Activated CD8-positive, alpha-beta memory T cell treated with anti-CD3 and anti-CD28 coated beads, Interleukin-2, amount 50 U/mL, for 24 hours (primary cell): ENCODE data around the gene ARHGAP15.

Source experiments
- DNase-seq: peaks from one replicate; pipeline ENCODE4 v3.0.0-alpha.2; 2020; ENCODE audit errors: extremely low read depth

Gene ARHGAP15

DNA sequence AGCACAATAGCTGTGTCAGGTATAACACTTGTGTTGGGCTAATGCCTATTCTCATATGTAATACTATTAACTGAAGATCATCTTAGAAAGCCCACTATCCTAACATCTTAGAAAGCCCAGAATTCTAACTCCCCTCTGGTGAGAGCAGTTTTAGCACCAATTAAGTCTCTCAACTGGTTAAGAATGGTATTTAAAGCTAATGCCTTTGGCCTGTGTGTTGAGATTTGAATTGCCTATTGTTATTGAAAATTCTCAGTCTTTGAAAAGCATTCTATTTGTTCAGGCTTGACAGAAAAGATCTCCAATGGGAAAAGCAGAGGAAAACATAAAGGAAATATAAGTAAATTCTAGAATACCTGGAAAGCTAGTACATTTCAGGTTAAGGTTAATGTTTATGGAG lies 352.5 kb downstream of the ARHGAP15 start:
- DNase-seq = no peak

DNA sequence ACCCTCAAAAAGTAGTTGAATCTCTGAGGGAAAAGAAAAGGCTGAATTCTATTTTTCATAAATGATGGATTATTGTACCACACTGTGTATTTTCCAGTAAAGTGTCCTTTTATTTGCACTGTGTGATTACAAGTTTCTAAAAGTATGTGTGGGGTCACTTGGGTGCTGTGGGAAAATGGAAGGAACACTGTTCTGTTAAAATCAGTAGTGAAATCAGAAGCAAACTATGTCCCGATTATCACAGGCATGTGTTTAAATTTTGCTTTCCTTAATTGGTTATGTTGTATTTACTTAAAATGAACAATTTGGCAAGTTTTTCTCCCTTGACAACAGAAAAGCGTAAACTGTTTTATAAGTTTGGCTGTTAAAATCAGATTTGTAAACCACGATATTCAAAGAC lies 353.1 kb downstream of the ARHGAP15 start:
- no peak for DNase-seq

DNA sequence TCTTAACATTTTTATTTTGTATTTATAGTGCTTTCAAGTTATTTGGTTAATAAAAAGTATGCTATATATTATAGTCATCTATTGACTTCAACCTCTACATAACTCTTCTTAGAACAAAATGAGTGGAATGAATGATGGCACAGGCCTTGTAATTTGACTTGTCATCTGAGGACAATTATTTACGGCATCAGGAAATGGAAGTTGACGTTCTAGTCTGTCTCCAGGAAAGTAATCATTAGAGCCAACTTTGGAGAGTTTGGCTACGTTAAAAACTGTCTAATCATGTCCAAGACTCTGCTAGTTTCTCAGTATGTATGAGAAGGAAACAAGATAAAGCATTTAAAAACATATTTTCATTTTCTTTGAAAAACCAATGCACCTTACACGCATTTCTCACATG lies 353.6 kb downstream of the ARHGAP15 start:
- DNase-seq = no peak

DNA sequence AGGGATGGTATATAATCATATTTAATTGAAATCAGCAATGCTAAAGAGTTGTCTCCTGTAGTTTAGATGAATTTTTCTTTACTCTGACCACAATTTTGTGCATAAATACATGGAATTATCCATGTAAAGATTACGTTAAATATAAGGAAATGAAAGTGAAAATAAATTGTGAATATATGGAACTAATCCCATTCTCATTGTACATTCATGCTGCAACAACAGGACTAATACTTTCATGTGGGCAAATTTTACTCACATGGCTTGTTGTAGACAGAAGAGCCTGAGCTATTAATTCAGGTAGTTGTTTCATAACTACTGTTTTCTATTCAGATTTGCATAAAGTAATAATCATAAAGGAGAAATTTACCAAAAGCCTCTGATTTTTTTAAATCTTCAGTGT lies 357.8 kb downstream of the ARHGAP15 start:
- no peak for DNase-seq

DNA sequence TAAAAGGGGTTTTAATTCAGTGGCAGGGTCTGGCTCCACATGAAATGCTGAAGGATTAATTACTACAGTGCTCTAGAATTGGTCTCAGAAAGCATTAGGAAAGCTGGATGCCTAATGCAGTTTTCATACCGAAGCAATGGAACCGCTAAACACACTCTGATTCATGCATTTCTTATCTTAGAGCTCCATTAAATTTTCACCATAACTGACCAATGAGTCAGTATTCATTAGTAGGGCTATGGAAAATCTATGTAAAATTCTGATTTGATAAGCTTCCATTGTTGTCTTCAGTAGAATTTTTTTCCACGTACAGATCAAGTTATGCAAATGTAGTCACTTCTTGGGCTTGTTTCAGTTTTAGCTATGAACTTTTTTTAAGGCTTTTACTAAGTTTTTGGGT lies 359.9 kb downstream of the ARHGAP15 start:
- no peak for DNase-seq

DNA sequence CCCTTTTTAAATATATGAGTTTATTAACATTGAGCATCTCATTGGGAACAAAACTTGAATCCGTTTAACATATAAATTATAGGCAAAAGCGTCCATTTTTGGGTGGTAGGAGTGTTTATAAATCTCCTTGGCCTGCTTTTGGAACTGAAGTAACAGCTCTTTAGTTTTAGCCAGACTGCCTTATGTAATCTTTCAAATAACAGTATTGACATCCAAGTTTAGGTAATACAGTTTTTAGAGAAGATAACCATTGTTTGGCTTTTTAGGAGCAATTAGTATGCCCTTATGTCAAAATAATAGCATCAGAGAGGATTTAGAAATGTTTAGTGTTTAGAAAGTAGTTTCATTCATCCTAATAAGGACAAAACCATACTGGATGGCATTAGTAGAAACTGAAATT lies 361.9 kb downstream of the ARHGAP15 start:
- no peak for DNase-seq

DNA sequence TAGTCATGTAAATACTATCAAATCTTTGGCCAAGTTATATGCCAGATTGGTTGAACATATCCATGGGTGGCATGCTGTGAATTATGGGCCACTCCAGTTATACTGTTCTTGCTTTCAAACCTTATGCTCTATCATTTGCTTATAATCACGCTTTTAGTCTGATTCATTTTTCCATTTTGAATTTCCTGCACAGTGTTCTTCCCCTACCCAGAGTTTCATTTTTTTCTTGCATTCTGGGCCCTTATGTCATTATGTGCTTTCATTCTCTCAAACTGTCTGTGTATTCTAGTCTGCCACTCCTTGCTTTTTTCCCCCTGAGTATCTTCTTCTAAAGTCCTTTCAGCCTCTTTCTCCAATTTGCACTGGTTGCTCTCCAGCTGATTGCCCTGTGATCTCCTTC lies 364.1 kb downstream of the ARHGAP15 start:
- DNase-seq = no peak

DNA sequence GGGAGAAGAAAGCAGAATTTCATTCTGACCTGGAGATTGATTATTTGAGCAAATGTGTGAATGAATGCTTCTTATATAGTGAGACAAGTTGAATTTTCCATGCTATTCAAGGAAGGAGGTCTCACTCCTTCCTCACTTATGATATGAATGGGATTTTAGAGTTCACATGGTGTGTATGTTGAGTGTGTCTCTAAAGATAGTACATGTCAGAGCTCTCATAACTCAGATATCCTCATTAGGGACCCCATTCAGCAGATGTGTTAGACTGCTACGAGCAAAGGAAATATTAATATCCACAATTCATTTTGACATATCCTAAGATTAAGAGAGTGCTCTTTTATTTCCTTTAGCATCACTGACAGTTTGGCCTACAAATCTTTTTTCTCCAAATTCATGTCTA lies 368.5 kb downstream of the ARHGAP15 start:
- DNase-seq = no peak

DNA sequence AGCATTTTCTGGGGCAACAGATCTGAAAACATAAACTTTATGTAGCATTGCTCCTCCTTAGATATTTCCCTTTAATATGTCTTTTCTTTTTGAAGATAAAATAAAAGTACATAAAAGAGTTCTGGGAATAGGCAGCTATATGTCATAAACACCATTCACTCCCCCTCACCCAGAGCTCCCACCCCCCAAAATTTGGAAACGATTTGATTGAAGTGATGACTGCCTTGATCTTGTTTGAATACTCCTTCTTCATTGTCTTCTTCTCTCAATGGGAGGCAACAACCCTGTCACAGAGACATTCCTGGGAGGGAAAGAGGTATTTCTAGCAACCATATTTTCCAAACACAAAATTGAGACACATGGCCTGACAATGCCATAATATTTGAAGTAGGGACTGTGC lies 369.3 kb downstream of the ARHGAP15 start:
- no peak for DNase-seq

DNA sequence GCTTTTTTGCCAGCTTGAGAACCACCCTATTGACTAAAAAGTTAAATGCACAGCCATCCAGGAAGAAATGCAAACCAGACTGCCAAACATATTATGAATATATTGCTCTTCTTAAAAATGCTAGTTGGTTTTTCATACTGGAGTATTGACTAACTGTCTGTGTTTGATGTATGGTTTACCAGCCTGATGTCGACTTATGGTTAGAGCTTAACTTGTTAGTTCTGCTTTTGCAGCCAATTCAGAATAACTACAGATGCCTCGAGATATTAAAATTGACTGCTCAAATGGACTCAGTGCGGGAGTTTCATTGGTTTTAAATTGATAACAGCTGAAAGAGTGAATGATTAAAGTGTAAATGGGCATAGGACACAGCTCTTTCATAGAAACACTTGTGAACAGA lies 369.8 kb downstream of the ARHGAP15 start:
- DNase-seq = no peak

DNA sequence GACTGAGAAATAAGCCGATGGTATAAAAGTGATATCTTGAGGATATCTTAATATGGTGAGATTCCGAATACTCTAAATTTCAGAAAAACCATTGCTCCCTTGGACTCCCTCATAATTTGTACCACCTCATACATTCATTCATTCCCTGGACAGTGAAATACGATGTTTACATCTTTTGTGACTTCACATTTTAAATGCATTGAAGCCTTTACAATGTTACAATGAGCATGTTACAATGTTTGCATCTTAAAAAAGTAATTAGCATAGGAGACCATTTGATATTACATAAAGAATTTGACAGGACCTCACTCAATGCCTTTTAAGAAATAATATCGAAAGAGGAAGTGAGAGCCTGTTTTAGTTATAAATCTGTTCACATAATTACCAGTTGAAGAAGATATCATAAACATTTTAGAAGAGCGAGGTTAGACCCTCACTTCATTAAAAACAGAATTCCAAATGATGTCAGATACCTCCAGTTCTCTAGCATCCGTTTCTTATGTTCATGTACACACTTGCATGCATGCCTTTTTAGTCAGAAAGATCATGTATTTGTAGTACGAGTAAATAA lies 372.0 kb downstream of the ARHGAP15 start:
- DNase-seq = no peak

DNA sequence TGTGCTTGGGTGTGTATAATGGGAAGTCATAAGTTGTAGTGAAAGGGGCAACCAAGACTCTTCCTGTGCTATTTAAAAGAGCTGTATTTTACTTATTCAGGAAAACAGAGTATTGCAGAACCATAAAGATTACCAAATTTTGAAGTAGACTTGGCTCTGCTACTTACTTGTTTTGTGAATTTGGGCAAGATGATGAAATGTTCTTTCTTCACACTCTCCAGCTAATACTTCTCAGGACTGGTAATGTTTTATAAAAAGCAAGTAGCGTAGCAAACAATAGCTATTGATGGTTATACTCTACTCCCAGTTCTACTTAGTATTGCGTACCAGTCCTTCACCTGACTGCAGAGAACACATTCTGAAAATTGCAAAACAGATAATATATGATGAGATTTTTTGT lies 374.1 kb downstream of the ARHGAP15 start:
- DNase-seq = no peak

DNA sequence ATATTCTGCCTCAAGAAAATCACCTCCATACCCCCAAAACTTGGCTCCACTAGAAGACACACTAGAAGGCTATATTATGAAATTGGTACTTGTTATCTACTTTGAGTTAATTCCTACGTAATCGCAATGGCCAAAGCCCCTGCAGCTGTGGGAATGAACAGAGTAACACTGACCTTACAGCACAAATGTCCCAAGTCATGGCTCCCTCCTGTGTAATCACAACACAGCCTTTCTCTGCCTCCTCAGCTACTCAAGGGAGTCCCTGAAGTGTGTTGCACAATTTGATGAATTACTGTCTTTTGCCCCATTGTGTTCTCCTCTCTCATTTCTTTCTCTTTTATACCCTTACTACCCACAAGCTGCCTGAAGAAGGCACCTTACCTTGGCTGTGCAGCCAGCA lies 375.2 kb downstream of the ARHGAP15 start:
- DNase-seq = no peak

DNA sequence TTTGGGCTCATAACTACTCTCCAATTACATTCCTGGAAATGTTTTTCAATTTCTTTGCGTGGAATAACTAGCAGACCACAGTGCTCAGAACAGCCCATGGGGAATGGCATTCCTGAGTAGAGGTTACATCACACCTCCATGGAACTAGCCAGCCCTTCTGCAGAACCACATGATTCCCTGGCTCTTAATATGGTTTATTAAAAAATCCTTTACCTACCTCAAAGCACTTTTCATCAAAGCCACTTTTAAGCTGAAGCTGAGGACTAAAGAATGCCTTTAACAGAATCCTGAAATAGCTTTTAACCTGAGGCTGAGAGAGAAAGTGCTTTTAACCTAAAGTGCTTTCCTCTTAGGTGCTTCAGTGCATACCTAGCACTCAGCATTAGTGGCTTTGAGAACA lies 376.3 kb downstream of the ARHGAP15 start:
- DNase-seq = no peak

DNA sequence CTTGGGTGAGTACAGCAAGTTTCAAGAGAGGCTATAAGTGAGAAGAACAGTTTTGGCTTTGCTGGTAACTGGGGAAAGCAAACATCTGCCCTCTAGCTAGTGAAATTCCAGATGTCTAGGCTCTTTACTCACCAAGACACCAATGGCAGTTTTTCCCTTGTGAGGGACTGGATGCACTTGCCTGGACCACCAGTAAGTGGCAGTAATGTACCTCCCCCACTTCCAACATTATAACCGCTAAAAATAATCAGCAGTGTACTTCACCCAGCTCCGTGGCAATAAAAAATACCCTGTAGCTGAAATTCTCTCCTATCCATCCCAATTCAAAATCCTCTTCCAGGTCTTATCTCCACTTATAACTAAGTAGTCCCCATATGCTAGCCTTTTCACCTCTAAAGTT lies 383.9 kb downstream of the ARHGAP15 start:
- DNase-seq = no peak

DNA sequence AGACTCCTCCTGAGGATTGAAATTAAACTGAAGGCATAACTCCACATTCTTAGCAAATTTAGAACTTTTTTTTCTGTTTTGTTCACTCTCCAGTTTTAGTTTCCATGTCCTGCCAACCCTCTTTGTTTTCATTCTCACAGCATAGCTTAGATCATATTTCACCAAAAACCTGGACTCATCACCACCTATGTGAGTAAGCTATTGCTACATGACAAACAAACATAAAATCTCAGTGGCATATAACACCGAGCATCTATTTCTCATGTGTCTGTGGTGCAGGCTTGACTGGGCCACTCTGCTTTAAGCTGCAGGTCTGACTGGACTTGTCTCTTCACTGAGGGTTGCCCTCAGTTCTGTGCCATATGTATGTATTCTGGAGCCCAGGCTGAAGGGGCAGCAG lies 385.2 kb downstream of the ARHGAP15 start:
- no peak for DNase-seq

DNA sequence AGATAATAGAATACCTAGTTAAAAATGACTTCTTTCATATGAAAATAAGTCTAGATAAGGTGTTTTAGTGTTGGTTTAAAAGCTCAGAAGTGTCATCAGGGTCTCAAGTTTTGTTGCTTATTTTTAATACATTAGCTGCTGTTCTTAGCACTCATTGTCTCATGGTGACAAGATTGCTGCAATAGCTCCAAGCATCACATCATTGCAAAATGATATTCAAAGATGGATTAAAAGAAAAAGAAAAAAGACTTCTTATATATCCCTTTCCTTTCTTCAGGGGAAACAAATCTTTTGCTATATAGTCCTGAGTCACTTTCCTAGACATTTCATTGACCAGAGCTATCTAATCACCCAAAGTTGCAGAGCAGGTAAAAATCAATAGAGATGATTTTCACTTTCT lies 386.1 kb downstream of the ARHGAP15 start:
- DNase-seq = no peak

DNA sequence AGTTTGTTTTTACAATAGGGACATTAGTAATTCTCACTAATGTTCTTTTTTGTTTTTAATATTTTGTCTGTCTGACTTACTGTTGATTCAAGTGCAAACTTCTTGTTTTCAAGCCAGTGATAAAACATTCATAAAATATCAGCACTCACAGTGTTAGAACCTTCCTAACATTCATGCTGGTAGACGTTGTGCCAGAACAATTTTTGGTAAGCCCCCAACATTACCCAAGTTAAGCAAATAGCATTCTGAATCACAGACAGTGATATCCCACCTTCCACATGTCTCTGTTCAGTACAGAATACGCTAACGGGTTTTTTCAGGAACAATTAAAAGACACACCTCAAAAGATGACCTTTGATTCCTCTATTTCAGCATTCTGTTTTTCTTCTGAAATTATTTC lies 390.3 kb downstream of the ARHGAP15 start:
- DNase-seq = no peak

DNA sequence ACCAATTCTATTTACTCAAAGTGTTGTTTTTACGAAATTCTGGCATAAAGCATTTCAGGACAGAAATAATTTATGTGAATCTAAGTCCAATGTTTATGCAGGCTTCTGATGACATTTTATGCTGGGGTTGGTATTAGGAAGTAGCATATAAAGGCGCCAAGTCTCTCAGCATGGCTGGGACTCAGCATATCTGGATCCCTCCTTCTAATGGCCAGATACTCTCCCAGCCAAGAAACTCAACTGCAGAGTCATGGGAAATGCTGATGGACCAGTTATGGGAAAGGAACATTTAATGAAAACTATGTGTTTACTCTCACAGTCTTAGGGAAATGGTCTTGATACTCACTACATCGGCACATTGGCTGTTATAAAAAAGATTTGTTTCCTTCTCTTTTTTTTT lies 392.2 kb downstream of the ARHGAP15 start:
- DNase-seq = no peak

DNA sequence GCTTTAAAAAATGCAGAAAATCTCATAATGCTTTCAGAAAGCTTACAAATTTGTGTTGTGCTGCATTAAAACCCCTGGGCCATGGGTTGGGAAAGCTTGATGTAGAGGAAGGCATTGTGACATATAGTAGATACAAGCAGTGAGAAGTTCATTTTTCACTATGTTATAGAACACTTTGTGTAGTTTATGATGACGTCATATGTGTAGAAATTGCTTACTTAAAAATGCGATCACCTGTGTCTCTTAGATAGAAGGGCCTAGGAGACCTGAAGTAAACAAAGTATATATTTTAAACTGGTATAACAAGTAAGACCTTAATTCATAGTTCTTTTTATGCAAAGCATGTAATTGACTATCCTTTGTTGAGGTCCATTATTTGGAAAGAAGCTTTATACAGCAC lies 393.5 kb downstream of the ARHGAP15 start:
- DNase-seq = no peak

DNA sequence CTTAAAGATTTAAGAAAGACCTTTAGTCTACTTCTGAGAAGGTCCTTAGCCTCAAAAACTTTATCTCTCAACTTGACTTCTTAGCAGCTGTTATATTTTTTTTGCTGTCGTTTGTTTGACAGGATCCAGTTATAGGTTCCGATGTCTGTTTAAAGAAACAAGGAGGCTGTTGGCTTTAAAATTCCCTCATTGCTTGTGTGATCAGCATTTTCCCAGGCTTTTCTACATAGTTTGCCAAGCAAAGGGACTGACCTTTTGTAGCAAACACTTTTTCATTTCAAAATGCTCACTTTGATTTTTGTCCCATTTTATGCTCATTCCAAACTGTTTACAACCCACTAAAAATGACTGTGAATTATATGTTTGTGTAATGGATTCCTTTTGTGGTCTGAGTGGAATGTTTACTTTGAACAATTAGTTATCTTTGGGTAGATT lies 394.9 kb downstream of the ARHGAP15 start:
- DNase-seq = no peak

DNA sequence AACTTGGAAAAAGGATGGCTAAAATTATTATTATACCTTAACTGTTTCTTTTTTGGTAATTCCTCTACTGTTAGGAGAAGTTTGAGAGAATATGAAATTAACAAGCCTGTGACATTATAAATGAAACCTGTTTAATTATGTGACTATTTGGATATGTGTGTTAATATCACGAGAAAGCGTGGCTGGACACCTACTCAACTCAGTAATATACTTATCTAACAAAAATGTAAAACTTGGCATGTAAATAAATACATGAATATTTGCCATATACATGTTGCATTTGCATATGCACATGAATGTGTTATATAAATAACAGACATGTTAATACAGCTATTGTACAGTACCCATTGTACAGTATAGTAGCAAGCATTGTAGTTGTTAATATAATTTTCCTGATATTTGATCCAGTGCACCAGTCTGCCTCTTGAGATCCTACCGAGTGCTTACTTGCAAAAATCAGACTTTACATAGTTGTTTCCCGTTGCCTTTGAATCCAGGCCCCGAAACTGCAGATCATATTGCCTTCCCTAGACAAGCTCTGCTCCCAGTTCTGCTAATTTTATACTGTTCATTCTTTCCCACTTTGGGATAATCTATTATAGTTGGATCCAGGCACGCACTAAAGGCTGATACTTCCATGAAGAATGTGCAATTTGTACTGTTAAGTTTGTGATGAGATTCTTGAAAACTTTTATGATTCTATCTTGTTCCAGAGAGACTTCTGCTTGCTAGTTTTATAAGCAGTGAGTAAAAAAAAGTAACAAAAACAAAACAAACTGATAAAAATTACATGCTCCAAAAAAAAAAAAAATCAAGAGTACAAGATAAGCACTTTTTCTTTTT lies 395.6 kb downstream of the ARHGAP15 start:
- DNase-seq = no peak

DNA sequence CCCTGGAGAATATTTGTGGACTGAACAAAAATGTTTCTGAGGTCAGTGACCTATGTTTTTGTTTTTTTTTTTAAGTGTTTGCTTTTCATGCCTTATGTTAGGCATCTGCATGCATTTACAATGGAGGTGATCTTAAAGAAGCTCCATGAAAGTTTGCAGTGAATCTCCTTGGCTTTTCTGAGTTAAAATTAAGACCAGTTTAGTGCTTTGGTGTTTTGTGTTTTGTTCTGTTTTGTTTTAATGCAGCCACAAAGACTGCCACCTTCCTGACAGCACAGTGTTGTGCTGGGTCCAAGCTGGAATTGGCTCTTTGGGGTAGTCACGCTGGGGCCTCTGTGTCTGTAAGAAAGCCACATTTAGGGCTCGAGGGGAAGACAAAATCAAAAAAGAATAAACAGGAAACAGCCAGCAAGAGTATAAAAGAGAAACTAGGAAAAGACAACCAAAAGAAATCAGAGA lies 396.2 kb downstream of the ARHGAP15 start:
- no peak for DNase-seq

DNA sequence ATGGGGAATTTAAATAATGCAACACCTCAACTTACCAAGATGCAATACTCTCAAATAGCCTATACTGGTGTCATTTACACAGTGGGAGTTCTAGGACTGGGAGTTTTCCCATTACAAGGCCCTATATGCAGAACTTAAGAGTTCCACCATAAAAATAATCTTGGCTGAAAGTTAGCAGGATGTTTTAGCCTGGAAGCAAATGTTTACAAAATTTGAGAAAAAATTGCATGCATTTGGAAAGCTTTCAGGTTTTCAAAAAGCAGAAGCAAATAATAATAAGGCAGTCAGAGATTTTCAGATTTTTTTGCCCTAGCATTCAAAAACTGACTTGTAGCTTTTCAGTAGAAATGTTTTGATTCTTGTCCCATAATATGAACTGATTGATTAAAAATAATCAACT lies 397.3 kb downstream of the ARHGAP15 start:
- no peak for DNase-seq
